ENCODE data around the gene TOMT.

GRCh38 chr11:72138821-72139390 is 33.2 kb downstream of the TOMT start:
- TF ChIP-seq POLR2AphosphoS5 (IDR thresholded peaks at IDR 0.05; ENCODE audit: low read depth, low read length) (no peak), ARNTL (CRISPR knock-in tag; IDR thresholded peaks at IDR 0.05) (no peak), BCL3 (CRISPR knock-in tag; IDR thresholded peaks at IDR 0.05) (no peak), ADNP (CRISPR knock-in tag; IDR thresholded peaks at IDR 0.05) (no peak), ZNF510 (CRISPR knock-in tag; IDR thresholded peaks at IDR 0.05; ENCODE audit: low read depth) (no peak), ZBTB4 (CRISPR knock-in tag; IDR thresholded peaks at IDR 0.05; ENCODE audit: borderline replicate concordance) (no peak), CTCF (CRISPR knock-in tag; IDR thresholded peaks at IDR 0.05) (no peak), ZNF468 (CRISPR knock-in tag; IDR thresholded peaks at IDR 0.05) (no peak), MED1 (CRISPR knock-in tag; IDR thresholded peaks at IDR 0.05) (no peak), ZNF776 (CRISPR knock-in tag; IDR thresholded peaks at IDR 0.05) (no peak), MIER2 (CRISPR knock-in tag; IDR thresholded peaks at IDR 0.05) (no peak)

All from HepG2 (cell line).